Measurements from ENCODE around the gene CDADC1. TPM values are rescaled to one million over a fixed set of nuclear protein-coding genes. Genes with fewer than 3 reads are reported as not detected.

Gene CDADC1
- total and polyA plus RNA-seq, 10 of the 15 experiments (the other 5 are each of a cell fraction or from before 2014, with no cell fraction given), result 2.6 to 7.3 (median 5.2) TPM

DNA sequence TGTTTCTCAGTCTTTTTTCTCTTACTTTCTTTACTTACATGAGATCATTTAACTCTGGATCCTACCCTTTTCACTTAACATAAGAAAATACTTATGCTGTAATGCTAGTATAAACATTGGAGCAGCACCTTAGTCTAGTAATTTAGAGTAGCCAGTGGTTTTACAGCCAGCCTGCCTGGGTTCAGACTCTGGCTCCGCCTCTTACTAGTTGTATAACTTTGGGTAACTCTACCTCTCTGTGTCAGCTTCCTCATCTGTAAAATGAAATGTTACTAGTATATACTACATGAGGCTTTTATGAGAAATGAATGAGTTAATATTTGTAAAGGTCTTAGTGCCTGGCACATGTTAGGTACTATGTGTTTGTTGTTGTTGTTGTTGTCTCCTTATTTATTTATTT is 5.6 kb downstream of the CDADC1 start (continued):
- TF ChIP-seq, protein P1, sequence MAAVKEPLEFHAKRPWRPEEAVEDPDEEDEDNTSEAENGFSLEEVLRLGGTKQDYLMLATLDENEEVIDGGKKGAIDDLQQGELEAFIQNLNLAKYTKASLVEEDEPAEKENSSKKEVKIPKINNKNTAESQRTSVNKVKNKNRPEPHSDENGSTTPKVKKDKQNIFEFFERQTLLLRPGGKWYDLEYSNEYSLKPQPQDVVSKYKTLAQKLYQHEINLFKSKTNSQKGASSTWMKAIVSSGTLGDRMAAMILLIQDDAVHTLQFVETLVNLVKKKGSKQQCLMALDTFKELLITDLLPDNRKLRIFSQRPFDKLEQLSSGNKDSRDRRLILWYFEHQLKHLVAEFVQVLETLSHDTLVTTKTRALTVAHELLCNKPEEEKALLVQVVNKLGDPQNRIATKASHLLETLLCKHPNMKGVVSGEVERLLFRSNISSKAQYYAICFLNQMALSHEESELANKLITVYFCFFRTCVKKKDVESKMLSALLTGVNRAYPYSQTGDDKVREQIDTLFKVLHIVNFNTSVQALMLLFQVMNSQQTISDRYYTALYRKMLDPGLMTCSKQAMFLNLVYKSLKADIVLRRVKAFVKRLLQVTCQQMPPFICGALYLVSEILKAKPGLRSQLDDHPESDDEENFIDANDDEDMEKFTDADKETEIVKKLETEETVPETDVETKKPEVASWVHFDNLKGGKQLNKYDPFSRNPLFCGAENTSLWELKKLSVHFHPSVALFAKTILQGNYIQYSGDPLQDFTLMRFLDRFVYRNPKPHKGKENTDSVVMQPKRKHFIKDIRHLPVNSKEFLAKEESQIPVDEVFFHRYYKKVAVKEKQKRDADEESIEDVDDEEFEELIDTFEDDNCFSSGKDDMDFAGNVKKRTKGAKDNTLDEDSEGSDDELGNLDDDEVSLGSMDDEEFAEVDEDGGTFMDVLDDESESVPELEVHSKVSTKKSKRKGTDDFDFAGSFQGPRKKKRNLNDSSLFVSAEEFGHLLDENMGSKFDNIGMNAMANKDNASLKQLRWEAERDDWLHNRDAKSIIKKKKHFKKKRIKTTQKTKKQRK (IDR thresholded peaks at IDR 0.05; ENCODE audit: low read depth, low read length), result no peak
- TF ChIP-seq FOXM1 (IDR thresholded peaks at IDR 0.05; ENCODE audit: low read depth, low read length) (no peak), RAD51 (IDR thresholded peaks at IDR 0.05) (no peak), ZNF24 (IDR thresholded peaks at IDR 0.05) (no peak), IRF4 (IDR thresholded peaks at IDR 0.05; ENCODE audit: low read depth, low read length) (no peak)

DNA sequence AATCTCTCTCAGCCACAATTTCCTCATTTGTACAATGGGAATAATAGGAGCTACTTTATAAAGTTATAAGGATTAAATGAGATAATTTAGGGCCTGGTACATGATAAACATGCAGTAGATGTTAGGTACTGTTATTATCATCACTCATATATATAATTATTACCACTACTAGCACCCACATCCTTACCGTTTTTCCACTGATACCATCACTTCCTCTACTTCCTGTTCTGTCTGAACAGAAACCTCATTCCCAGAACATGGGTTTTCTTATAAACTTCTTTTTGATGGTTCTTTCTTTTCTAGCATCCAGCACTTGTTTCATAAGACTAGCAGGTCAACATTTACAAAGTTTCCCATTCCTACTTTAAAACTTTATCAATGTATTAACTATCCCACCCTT is 6.3 kb downstream of the CDADC1 start:
- in situ Hi-C loops (cut with MboI), result no loop called here
- H2AFZ ChIP-seq (ENCODE audit: control insufficient read depth, low read depth, low read length), result no peak overlapping the region
- DNase-seq (ENCODE audit: low read depth, low spot score), result no peak
- peaks cover 0 to 4% of the 10 kb centered on the region in 2 experiments; a peak in 1 of 4 replicates for H3K36me3 ChIP-seq (ENCODE audit: control insufficient read depth in 2 of 2, insufficient read depth in 2 of 2, low read length in 1 of 2)
- no peaks in the 10 kb centered on the region for H3K4me1 ChIP-seq (ENCODE audit: control insufficient read depth, insufficient read depth, low read length)
- intact Hi-C loops (cut with micrococcal nuclease; ENCODE audit: unreplicated experiment), result no loop called here
- CTCF ChIA-PET, result interaction anchor here (0.9 kb wide), 1 partner anchor 27 kb away, joined by 4 read pairs; no protein-coding TSS in a partner anchor
- BruUV-seq (replicated peaks), result no TSS peak
- H3K9ac ChIP-seq (ENCODE audit: control insufficient read depth, insufficient read depth, low read length), result no peak overlapping the region
- no peak overlapping the region for H3K27ac ChIP-seq (ENCODE audit: control insufficient read depth, insufficient read depth)
- no peaks in the 10 kb centered on the region for H4K20me1 ChIP-seq (ENCODE audit: control insufficient read depth, insufficient read depth)
- H3K79me2 ChIP-seq (ENCODE audit: control insufficient read depth, insufficient read depth, low read length), result no peaks in the 10 kb centered on the region; the same call in 1 of the 2 replicates
- WGBS (ENCODE audit: insufficient coverage, insufficient replicate concordance, low lambda C conversion rate, missing lambda C conversion rate), result 46% methylated on average over 1 of the region's 1 CpG
- FAIRE-seq, result no peak
- SMC1A ChIA-PET (ENCODE audit: uncharacterized antibody, unreplicated experiment), result no interaction called here
- POLR2A ChIA-PET, result interaction anchor here (0.6 kb wide), 1 partner anchor 10 kb away, joined by 3 read pairs; no protein-coding TSS in a partner anchor
- ATAC-seq, result no peak
- RAD21 ChIA-PET (ENCODE audit: unreplicated experiment), result no interaction called here
- H3K27me3 ChIP-seq (replicated peaks in 1 of 2; ENCODE audit: control insufficient read depth in 2 of 2, insufficient read depth in 2 of 2, low read length in 1 of 2), result no peaks in the 10 kb centered on the region
- no peak overlapping the region for H3K4me3 ChIP-seq
- H3K9me3 ChIP-seq (replicated peaks; ENCODE audit: control insufficient read depth, insufficient read depth, low read length), result no peaks in the 10 kb centered on the region
- H3K4me2 ChIP-seq (ENCODE audit: control insufficient read depth, insufficient read depth), result no peak overlapping the region
- TF ChIP-seq RBBP5 (conservative IDR thresholded peaks at IDR 0.05) (no peak), NBN (IDR thresholded peaks at IDR 0.05) (no peak), NFXL1 (IDR thresholded peaks at IDR 0.05; ENCODE audit: borderline replicate concordance) (no peak), ZZZ3 (IDR thresholded peaks at IDR 0.05; ENCODE audit: control insufficient read depth, insufficient read length, low read depth) (no peak), NFIC (IDR thresholded peaks at IDR 0.05; ENCODE audit: low read depth, low read length) (no peak), MTA2 (IDR thresholded peaks at IDR 0.05; ENCODE audit: low read depth) (no peak), SP1 (IDR thresholded peaks at IDR 0.05; ENCODE audit: low read depth, low read length) (no peak)
- TF ChIP-seq, protein P2, sequence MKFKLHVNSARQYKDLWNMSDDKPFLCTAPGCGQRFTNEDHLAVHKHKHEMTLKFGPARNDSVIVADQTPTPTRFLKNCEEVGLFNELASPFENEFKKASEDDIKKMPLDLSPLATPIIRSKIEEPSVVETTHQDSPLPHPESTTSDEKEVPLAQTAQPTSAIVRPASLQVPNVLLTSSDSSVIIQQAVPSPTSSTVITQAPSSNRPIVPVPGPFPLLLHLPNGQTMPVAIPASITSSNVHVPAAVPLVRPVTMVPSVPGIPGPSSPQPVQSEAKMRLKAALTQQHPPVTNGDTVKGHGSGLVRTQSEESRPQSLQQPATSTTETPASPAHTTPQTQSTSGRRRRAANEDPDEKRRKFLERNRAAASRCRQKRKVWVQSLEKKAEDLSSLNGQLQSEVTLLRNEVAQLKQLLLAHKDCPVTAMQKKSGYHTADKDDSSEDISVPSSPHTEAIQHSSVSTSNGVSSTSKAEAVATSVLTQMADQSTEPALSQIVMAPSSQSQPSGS (IDR thresholded peaks at IDR 0.05; ENCODE audit: low read length), result no peak
- TF ChIP-seq, protein P3, sequence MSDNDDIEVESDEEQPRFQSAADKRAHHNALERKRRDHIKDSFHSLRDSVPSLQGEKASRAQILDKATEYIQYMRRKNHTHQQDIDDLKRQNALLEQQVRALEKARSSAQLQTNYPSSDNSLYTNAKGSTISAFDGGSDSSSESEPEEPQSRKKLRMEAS (IDR thresholded peaks at IDR 0.05; ENCODE audit: low read depth, low read length), result no peak
- TF ChIP-seq, protein P4, sequence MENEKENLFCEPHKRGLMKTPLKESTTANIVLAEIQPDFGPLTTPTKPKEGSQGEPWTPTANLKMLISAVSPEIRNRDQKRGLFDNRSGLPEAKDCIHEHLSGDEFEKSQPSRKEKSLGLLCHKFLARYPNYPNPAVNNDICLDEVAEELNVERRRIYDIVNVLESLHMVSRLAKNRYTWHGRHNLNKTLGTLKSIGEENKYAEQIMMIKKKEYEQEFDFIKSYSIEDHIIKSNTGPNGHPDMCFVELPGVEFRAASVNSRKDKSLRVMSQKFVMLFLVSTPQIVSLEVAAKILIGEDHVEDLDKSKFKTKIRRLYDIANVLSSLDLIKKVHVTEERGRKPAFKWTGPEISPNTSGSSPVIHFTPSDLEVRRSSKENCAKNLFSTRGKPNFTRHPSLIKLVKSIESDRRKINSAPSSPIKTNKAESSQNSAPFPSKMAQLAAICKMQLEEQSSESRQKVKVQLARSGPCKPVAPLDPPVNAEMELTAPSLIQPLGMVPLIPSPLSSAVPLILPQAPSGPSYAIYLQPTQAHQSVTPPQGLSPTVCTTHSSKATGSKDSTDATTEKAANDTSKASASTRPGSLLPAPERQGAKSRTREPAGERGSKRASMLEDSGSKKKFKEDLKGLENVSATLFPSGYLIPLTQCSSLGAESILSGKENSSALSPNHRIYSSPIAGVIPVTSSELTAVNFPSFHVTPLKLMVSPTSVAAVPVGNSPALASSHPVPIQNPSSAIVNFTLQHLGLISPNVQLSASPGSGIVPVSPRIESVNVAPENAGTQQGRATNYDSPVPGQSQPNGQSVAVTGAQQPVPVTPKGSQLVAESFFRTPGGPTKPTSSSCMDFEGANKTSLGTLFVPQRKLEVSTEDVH (IDR thresholded peaks at IDR 0.05; ENCODE audit: low read depth, partially characterized antibody), result no peak

All from GM12878 (cell line).